HEK293 (cell line): ENCODE results near the gene ARL8A.

ENCODE experiments used
- CTCF ChIP-seq: fragments of 450-650 bp; formaldehyde crosslinking; IDR thresholded peaks from 2 replicates; pipeline ENCODE4 v1.5.1; 2016; ENCODE audit warnings: missing biosample characterization, missing genetic modification characterization
- RBAK ChIP-seq: fragments of 450-650 bp; formaldehyde crosslinking; IDR thresholded peaks from 2 replicates; pipeline ENCODE4 v1.5.1; 2016; ENCODE audit warnings: missing biosample characterization, missing genetic modification characterization
- ZNF184 ChIP-seq: fragments of 450-650 bp; IDR thresholded peaks from 2 replicates; pipeline ENCODE4 v1.5.1; 2018; ENCODE audit warnings: missing biosample characterization, mild to moderate bottlenecking, missing genetic modification characterization
- ZNF302 ChIP-seq: fragments of 450-650 bp; formaldehyde crosslinking; IDR thresholded peaks from 2 replicates; pipeline ENCODE4 v1.5.1; 2016; ENCODE audit warnings: missing biosample characterization, missing genetic modification characterization, low read depth
- ZNF580 ChIP-seq: fragments of 450-650 bp; formaldehyde crosslinking; IDR thresholded peaks from 2 replicates; pipeline ENCODE4 v1.5.1; 2016; ENCODE audit warnings: missing biosample characterization, missing genetic modification characterization
- ZNF621 ChIP-seq: fragments of 450-650 bp; formaldehyde crosslinking; IDR thresholded peaks from 2 replicates; pipeline ENCODE4 v1.5.1; 2017; ENCODE audit warnings: missing biosample characterization, missing genetic modification characterization
- ZNF768 ChIP-seq: fragments of 450-650 bp; formaldehyde crosslinking; IDR thresholded peaks from 2 replicates; pipeline ENCODE4 v1.5.1; 2018; ENCODE audit warnings: missing biosample characterization, mild to moderate bottlenecking, missing genetic modification characterization

- TF ChIP-seq CTCF (tag by site-specific recombination) (peak; percentile 56), ZNF580 (no peak), ZNF184 (tag by site-specific recombination) (no peak), ZNF768 (no peak), RBAK (tag by site-specific recombination) (no peak), ZNF621 (no peak), ZNF302 (tag by site-specific recombination) (no peak)
Measured at GRCh38 chr1:202192770-202193613, 48.5 kb upstream of the ARL8A start.
